ENCODE results near the gene HEPHL1.

- TF ChIP-seq CTCF (IDR thresholded peaks at IDR 0.05; ENCODE audit: low read length): no peak
- TF ChIP-seq EZH2 (optimal IDR thresholded peaks at IDR 0.05; ENCODE audit: low read depth, low read length): no peak
- TF ChIP-seq EZH2phosphoT487 (IDR thresholded peaks at IDR 0.05; ENCODE audit: low read length): no peak
Observed at GRCh38 chr11:94148189-94148588, 127.0 kb downstream of the HEPHL1 start.
